T-helper 1 cell treated with Interleukin-12 subunit alpha and Interleukin-12 subunit beta and Interleukin-4 antibody, amounts not matched to agents 30 ng/mL and 1 ng/mL, for 36 hours (primary cell): ENCODE results near the gene EIF4ENIF1. TPM values are rescaled to one million over a fixed set of nuclear protein-coding genes. Genes with fewer than 3 reads are reported as not detected.
"Not testable (repeated sequence)": the region's sequence is repeated elsewhere in the genome, so short reads cannot be mapped to it uniquely, and the experiment has no call there.

ENCODE experiments used
- intact Hi-C: fragments of 100-400 bp; cut with micrococcal nuclease; formaldehyde crosslinking; loops from one replicate; pipeline ENCODE4 v1.15.1; 2024
- total RNA-seq: library from RNA; stranded (reverse); gene quantifications from 2 replicates; pipeline ENCODE4 v1.2.3, GENCODE V29; 2022

Gene EIF4ENIF1
- total RNA-seq, 1 donor from 2014 or later, result 65.3 TPM

- intact Hi-C loops, result loop anchor here (1.0 to 10.0 kb wide), 11 partner anchors 29 to 1731 kb away; partner anchors contain the start of genes DRG1, PIK3IP1, SMTN and UQCR10
Measured at GRCh38 chr22:31496007-31496734, 6.5 kb upstream of the EIF4ENIF1 start, which contains the start of gene SFI1. Gene SFI1 (plus strand): TSS chr22:31496536. CDS start chr22:31508285, 11,749 bp downstream.

GRCh38 chr22:31495343-31495742, 5.7 kb upstream of the EIF4ENIF1 start:
- intact Hi-C loops, result loop anchor here (5.0 to 10.0 kb wide), 4 partner anchors 203 to 1731 kb away; partner anchors contain the start of genes PIK3IP1, SMTN, UQCR10 and ZMAT5

- intact Hi-C loops, result loop anchor here (10.0 kb wide), 3 partner anchors 409 to 1729 kb away; partner anchors contain the start of genes SMTN, UQCR10 and ZMAT5
Measured at GRCh38 chr22:31493355-31493754, 3.7 kb upstream of the EIF4ENIF1 start.

GRCh38 chr22:31492151-31492550, 2.5 kb upstream of the EIF4ENIF1 start:
- intact Hi-C loops, result loop anchor here (10.0 kb wide), 3 partner anchors 407 to 1727 kb away; partner anchors contain the start of genes SMTN, UQCR10 and ZMAT5

GRCh38 chr22:31491218-31491962, 1.7 kb upstream of the EIF4ENIF1 start:
- intact Hi-C loops, result loop anchor here (2.0 to 10.0 kb wide), 4 partner anchors 407 to 1727 kb away; partner anchors contain the start of genes MORC2, SMTN, TUG1 and UQCR10

GRCh38 chr22:31490496-31490925, 869 bp upstream of the EIF4ENIF1 start:
- intact Hi-C loops, result loop anchor here (1.0 to 10.0 kb wide), 7 partner anchors 34 to 1726 kb away; partner anchors contain the start of genes MORC2, PISD, SMTN and TUG1

GRCh38 chr22:31488988-31489617, 539 bp downstream of the EIF4ENIF1 start:
- intact Hi-C loops, result loop anchor here (1.0 to 2.0 kb wide), 5 partner anchors 8 to 261 kb away; partner anchors contain the start of genes DRG1 and PRR14L

- intact Hi-C loops, result loop anchor here (2.0 kb wide), 1 partner anchor 144 kb away; no protein-coding TSS in a partner anchor
Measured at GRCh38 chr22:31488346-31488883, 1.2 kb downstream of the EIF4ENIF1 start.

- intact Hi-C loops, result no loop called here
Measured at GRCh38 chr22:31486951-31487350, 2.7 kb downstream of the EIF4ENIF1 start.

GRCh38 chr22:31486369-31486768, 3.3 kb downstream of the EIF4ENIF1 start:
- intact Hi-C loops, result not testable (repeated sequence)

- intact Hi-C loops, result not testable (repeated sequence)
Measured at GRCh38 chr22:31482470-31482869, 7.2 kb downstream of the EIF4ENIF1 start.

GRCh38 chr22:31481129-31481528, 8.5 kb downstream of the EIF4ENIF1 start:
- intact Hi-C loops, result no loop called here

- intact Hi-C loops, result no loop called here
Measured at GRCh38 chr22:31477329-31477728, 12.3 kb downstream of the EIF4ENIF1 start.

GRCh38 chr22:31475800-31476199, 13.8 kb downstream of the EIF4ENIF1 start:
- intact Hi-C loops, result no loop called here

GRCh38 chr22:31474743-31475142, 14.9 kb downstream of the EIF4ENIF1 start:
- intact Hi-C loops, result no loop called here

GRCh38 chr22:31465307-31465706, 24.3 kb downstream of the EIF4ENIF1 start:
- intact Hi-C loops, result no loop called here

GRCh38 chr22:31461699-31462098, 27.9 kb downstream of the EIF4ENIF1 start:
- intact Hi-C loops, result no loop called here

GRCh38 chr22:31451709-31452571, 37.7 kb downstream of the EIF4ENIF1 start:
- intact Hi-C loops, result loop anchor here (1.0 kb wide), 2 partner anchors 181 to 213 kb away; no protein-coding TSS in a partner anchor

GRCh38 chr22:31449506-31449905, 40.1 kb downstream of the EIF4ENIF1 start:
- intact Hi-C loops, result no loop called here

GRCh38 chr22:31448382-31448781, 41.3 kb downstream of the EIF4ENIF1 start:
- intact Hi-C loops, result no loop called here
